ENCODE data around the gene FAM200B. TPM values are rescaled to one million over a fixed set of nuclear protein-coding genes. Genes with fewer than 3 reads are reported as not detected.

Gene FAM200B
- total RNA-seq, 1 donor from 2014 or later, result 39.5 TPM

DNA sequence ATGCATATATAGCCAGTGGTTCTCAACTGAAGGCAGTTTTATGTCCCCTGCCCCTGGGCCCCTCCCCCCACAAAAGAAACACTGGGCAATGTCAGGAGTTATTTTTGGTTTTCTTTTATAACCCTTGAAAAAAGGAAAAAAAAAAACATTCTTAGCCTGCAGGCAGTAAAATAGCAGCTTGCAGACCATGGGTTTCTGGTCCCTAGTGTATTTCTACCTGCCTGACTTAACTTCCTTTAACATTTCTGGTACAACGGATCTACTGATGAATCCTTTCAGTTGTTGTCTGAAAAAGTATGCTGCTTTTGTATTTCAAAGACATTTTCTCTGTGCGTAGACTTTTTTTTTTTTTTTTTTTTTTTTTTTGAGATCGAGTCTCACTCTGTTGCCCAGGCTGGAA lies 11.1 kb upstream of the FAM200B start:
- DNase-seq (ENCODE audit: low read depth, low spot score), result no peak
- TF ChIP-seq, protein P1, sequence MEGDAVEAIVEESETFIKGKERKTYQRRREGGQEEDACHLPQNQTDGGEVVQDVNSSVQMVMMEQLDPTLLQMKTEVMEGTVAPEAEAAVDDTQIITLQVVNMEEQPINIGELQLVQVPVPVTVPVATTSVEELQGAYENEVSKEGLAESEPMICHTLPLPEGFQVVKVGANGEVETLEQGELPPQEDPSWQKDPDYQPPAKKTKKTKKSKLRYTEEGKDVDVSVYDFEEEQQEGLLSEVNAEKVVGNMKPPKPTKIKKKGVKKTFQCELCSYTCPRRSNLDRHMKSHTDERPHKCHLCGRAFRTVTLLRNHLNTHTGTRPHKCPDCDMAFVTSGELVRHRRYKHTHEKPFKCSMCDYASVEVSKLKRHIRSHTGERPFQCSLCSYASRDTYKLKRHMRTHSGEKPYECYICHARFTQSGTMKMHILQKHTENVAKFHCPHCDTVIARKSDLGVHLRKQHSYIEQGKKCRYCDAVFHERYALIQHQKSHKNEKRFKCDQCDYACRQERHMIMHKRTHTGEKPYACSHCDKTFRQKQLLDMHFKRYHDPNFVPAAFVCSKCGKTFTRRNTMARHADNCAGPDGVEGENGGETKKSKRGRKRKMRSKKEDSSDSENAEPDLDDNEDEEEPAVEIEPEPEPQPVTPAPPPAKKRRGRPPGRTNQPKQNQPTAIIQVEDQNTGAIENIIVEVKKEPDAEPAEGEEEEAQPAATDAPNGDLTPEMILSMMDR (conservative IDR thresholded peaks at IDR 0.05), result no peak
- H3K27me3 Mint-ChIP-seq (ENCODE audit: low read depth), result no peaks in the 10 kb centered on the region
- H3K27ac Mint-ChIP-seq (ENCODE audit: unreplicated experiment), result no peak overlapping the region
- H3K4me3 Mint-ChIP-seq, result no peak overlapping the region
- H3K4me1 Mint-ChIP-seq, result peaks cover 9% of the 10 kb centered on the region
- peaks cover 15% of the 10 kb centered on the region for H3K36me3 Mint-ChIP-seq (ENCODE audit: low read depth)
- H3K9me3 Mint-ChIP-seq, result peaks cover 4% of the 10 kb centered on the region

DNA sequence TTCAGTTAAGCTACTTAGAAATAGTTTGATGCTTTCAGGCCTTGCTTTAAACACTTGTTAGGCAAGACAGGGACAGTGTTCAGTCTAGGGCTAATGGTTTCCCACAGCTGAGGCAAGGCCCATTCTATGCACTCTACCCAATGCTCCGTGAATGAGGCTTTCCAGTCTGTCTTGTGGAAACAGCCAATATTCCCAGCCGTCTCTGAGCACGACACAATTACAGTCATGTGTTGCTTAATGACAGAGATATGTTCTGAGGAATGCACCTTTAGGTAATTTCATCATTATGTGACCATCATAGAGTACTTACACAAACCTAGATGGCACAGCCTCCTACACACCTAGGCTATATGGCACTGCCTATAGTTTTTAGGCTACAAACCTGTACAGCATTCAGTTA lies 9.5 kb upstream of the FAM200B start:
- TF ChIP-seq, protein P1 (conservative IDR thresholded peaks at IDR 0.05), result no peak
- DNase-seq (ENCODE audit: low read depth, low spot score), result no peak
- H3K36me3 Mint-ChIP-seq (ENCODE audit: low read depth), result peaks cover 8% of the 10 kb centered on the region
- no peak overlapping the region for H3K27ac Mint-ChIP-seq (ENCODE audit: unreplicated experiment)
- no peak overlapping the region for H3K4me3 Mint-ChIP-seq
- H3K27me3 Mint-ChIP-seq (ENCODE audit: low read depth), result no peaks in the 10 kb centered on the region
- H3K4me1 Mint-ChIP-seq, result peaks cover 9% of the 10 kb centered on the region
- H3K9me3 Mint-ChIP-seq, result peaks cover 4% of the 10 kb centered on the region

DNA sequence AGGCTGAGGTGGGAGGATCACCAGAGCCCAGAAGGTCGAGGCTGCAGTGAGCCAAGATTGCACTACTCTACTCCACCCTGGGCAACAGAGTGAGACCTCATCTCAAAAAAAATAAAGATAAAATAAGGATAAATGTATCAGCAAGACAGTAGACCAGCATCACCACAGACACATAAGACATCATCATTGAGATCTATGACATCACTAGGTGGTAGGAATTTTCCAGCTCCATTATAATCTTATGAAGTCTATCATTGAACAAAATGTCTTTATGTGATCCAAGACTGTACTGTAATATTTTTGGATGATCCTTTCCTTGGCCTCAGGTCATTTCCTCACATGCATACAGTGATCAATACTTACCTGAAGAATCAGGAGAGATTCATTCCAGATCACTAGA lies 8.3 kb upstream of the FAM200B start:
- Mint-ChIP-seq H3K4me1 (peaks cover 17% of the 10 kb centered on the region), H3K36me3 (ENCODE audit: low read depth) (peaks cover 11% of the 10 kb centered on the region), H3K27me3 (ENCODE audit: low read depth) (no peaks in the 10 kb centered on the region), H3K4me3 (no peak overlapping the region), H3K9me3 (peaks cover 4% of the 10 kb centered on the region), H3K27ac (ENCODE audit: unreplicated experiment) (no peak overlapping the region)
- TF ChIP-seq, protein P1 (conservative IDR thresholded peaks at IDR 0.05), result no peak
- no peak for DNase-seq (ENCODE audit: low read depth, low spot score)

DNA sequence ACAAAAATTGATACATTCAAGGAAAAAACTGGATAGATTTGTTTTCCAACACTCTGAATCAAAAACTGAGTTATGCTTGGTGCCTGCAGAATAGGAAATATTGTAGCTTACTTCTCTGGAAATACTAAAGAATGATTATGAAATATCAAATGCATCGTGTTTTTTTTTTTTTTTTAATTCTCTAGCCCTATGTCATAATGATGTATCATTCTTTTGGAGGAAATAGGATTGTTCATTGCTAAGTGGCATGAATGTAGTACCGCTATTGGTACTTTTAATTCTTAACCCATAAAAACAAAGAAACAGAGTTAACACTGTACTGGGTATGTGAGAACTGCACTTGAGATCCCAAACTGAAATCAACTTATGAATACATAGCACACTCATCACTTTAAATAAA lies 7.6 kb upstream of the FAM200B start:
- peaks cover 22% of the 10 kb centered on the region for H3K4me1 Mint-ChIP-seq
- H3K4me3 Mint-ChIP-seq, result no peak overlapping the region
- H3K27me3 Mint-ChIP-seq (ENCODE audit: low read depth), result no peaks in the 10 kb centered on the region
- DNase-seq (ENCODE audit: low read depth, low spot score), result no peak
- no peak overlapping the region for H3K27ac Mint-ChIP-seq (ENCODE audit: unreplicated experiment)
- peaks cover 9% of the 10 kb centered on the region for H3K36me3 Mint-ChIP-seq (ENCODE audit: low read depth)
- TF ChIP-seq, protein P1 (conservative IDR thresholded peaks at IDR 0.05), result no peak
- peaks cover 4% of the 10 kb centered on the region for H3K9me3 Mint-ChIP-seq

DNA sequence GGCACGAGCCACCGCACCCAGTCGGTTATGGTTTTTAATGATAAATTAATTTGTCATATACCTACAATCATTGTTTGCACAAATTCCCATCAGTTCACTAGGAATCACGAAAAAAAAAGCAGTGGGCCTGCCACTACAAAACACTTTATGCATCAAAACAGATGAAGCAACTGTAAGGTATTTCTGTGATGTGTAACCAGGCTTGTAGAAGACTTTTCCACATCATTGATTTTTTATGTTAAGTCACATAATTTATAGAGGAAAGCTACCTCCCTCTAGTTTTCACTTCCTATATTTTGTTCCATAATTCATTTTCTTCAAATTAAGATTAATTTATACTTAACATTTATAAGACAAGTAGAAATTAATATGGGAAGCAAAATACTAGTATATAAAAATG lies 6.7 kb upstream of the FAM200B start:
- Mint-ChIP-seq H3K27me3 (ENCODE audit: low read depth) (no peaks in the 10 kb centered on the region), H3K4me3 (no peak overlapping the region), H3K36me3 (ENCODE audit: low read depth) (peaks cover 12% of the 10 kb centered on the region), H3K4me1 (peaks cover 26% of the 10 kb centered on the region), H3K27ac (ENCODE audit: unreplicated experiment) (peak overlapping the region; percentile 19), H3K9me3 (peaks cover 4% of the 10 kb centered on the region)
- TF ChIP-seq, protein P1 (conservative IDR thresholded peaks at IDR 0.05), result no peak
- DNase-seq (ENCODE audit: low read depth, low spot score), result no peak

DNA sequence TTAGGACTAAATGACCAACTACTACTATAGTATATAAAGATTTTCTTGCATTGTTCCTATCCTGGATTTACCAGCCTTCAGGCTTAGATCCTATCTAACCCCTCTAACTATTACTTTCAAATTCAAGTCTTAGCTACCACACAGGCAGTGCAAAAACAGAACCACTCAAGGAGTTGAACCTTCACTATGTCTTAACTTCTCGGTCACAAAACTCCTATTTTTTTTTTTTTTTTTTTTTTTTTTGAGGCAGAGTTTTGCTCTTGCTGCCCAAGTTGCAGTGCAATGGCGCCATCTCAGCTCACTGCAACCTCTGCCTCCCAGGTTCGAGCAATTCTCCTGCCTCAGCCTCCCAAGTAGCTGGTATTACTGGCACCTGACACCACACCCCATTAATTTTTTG lies 6.3 kb upstream of the FAM200B start:
- Mint-ChIP-seq H3K36me3 (ENCODE audit: low read depth) (peaks cover 11% of the 10 kb centered on the region), H3K27me3 (ENCODE audit: low read depth) (no peaks in the 10 kb centered on the region), H3K9me3 (no peaks in the 10 kb centered on the region), H3K4me3 (peak overlapping the region; percentile 24), H3K4me1 (peaks cover 26% of the 10 kb centered on the region), H3K27ac (ENCODE audit: unreplicated experiment) (no peak overlapping the region)
- TF ChIP-seq, protein P1 (conservative IDR thresholded peaks at IDR 0.05), result no peak
- DNase-seq (ENCODE audit: low read depth, low spot score), result no peak
